Adrenal gland (tissue), 12 donors: ENCODE data around the gene IL31RA. TPM values are rescaled to one million over a fixed set of nuclear protein-coding genes. Genes with fewer than 3 reads are reported as not detected.

Experiments
- DNase-seq, 7 donors: peaks; one replicate each; pipeline ENCODE4 v3.0.0-alpha.2; 2019 to 2020
- H3K27ac ChIP-seq, 5 donors: fragments of 200-600 bp; sonication (generic) in 4 of 5; 1 replicate in 3 of 5; 2 replicates in 2 of 5; pipeline versions ENCODE4 v1.5.1 to v1.8.0; 2016 to 2020; ENCODE audit warnings: mild to moderate bottlenecking in 1 of 5
- H3K27me3 ChIP-seq: fragments of 200-600 bp; 2 replicates; pipeline ENCODE4 v1.8.0; 2021
- H3K36me3 ChIP-seq, 2 donors: fragments of 200-600 bp; replicated peaks in 1 of 2; 1 replicate in 1 of 2; 2 replicates in 1 of 2; pipeline versions ENCODE4 v1.5.1 to v1.8.0; 2018 to 2022
- H3K4me1 ChIP-seq, 2 donors: fragments of 200-600 bp; replicated peaks in 1 of 2; 1 replicate in 1 of 2; 2 replicates in 1 of 2; pipeline versions ENCODE4 v1.5.1 to v1.8.0; 2018 to 2021
- H3K4me3 ChIP-seq, 4 donors: fragments of 200-600 bp; sonication (generic) in 3 of 4; one replicate each; pipeline ENCODE4 v1.5.1; 2016 to 2018
- H3K9me3 ChIP-seq, 3 donors: fragments of 200-600 bp; sonication (generic) in 1 of 3; replicated peaks in 1 of 3; 1 replicate in 2 of 3; 2 replicates in 1 of 3; pipeline versions ENCODE4 v1.5.1 to v1.8.0; 2016 to 2021
- CTCF ChIP-seq, 6 experiments: fragments of 450-650 bp in 4 of 6; fragments of 200-600 bp in 2 of 6; sonication (generic) in 1 of 6; IDR thresholded peaks; 1 replicate in 5 of 6; 2 replicates in 1 of 6; pipeline versions ENCODE4 v1.5.1 to v1.8.0; 2016 to 2021; ENCODE audit warnings: antibody characterized with exemption in 6 of 6, mild to moderate bottlenecking in 2 of 6, moderate library complexity in 1 of 6
- POLR2A ChIP-seq, 2 donors: fragments of 450-650 bp; IDR thresholded peaks; one replicate each; pipeline ENCODE4 v1.6.1; 2017; ENCODE audit warnings: antibody characterized with exemption in 2 of 2, mild to moderate bottlenecking in 2 of 2, moderate library complexity in 1 of 2
- WGBS, 4 donors: extraction: QIAGEN DNeasy Blood & Tissue Kit in 2 of 4; methylation state at CpG; one replicate each; pipeline versions ENCODE4 v1.1.5 to v1.1.7; 2013 to 2017; 5-methylcytosine and 5-hydroxymethylcytosine counted together
- intact Hi-C, 2 donors: fragments of 100-400 bp; cut with DNase I; formaldehyde crosslinking; loops; one replicate each; pipeline versions ENCODE4 v1.14.1 to v1.15.0; 2022 to 2023
- polyA plus RNA-seq, 3 donors: library from polyadenylated mRNA; stranded (reverse); fragments of 200-250 nt in 2 of 3; fragments of 350-450 nt in 1 of 3; fragmentation: Illumina TruSeq in 1 of 3; extraction: RNeasy Lipid Tissue Mini Kit (QIAGEN cat#74804) in 1 of 3; gene quantifications; one replicate each; pipeline ENCODE4 v1.2.3, GENCODE V29; 2013 to 2014
- total RNA-seq, 9 donors: library from RNA; depleted of rRNA in 4 of 9; stranded (reverse); fragments of >200 nt in 4 of 9; fragments of 120-200 nt in 1 of 9; fragmentation: NEBNext Ultra II Directional in 1 of 9; extraction: Animal tissue kit (Norgen Biotek cat#: 25700) in 1 of 9; gene quantifications; one replicate each; pipeline versions ENCODE4 v1.1.0 to v1.2.4, GENCODE V29; 2013 to 2023
- donor health status: healthy with polysubstance abuse.
- donor health status: Bipolar disorder and iron deficiency.
- donor health status: DM: yes; HTN: yes; CAD: no.
- donor health status: DM: no; HTN: no; CAD: no.
- donor health status: DM: no; HTN: no; CAD: no.
- donor health status: DM: yes; HTN: yes; CAD: no.

IL31RA gene
- total and polyA plus RNA-seq, 12 donors: 0.05 to 0.61 TPM; not detected in 10

- TF ChIP-seq CTCF (IDR thresholded peaks at IDR 0.05) (no peak), POLR2A (IDR thresholded peaks at IDR 0.05) (no peak)
- DNase-seq: no peak
- no peaks in the 10 kb centered on the region for H3K27me3 ChIP-seq
- H3K4me3 ChIP-seq: no peak overlapping the region
- intact Hi-C loops: no loop called here
- no peaks in the 10 kb centered on the region for H3K36me3 ChIP-seq
- no peaks in the 10 kb centered on the region for H3K9me3 ChIP-seq
- WGBS, 4 donors: 84 to 93% (median 90%) methylated on average over 5 of the region's 5 CpGs
- no peaks in the 10 kb centered on the region for H3K4me1 ChIP-seq
- H3K27ac ChIP-seq: no peak overlapping the region
Measured at GRCh38 chr5:55888205-55888604, 37.0 kb downstream of the IL31RA start.

GRCh38 chr5:55892479-55892878 lies 41.3 kb downstream of the IL31RA start:
- Histone ChIP-seq H3K36me3 (no peaks in the 10 kb centered on the region), H3K4me1 (no peaks in the 10 kb centered on the region), H3K9me3 (no peaks in the 10 kb centered on the region), H3K4me3 (no peak overlapping the region), H3K27me3 (no peaks in the 10 kb centered on the region), H3K27ac (no peak overlapping the region)
- 35 to 43% (median 38%) methylated on average over 2 of the region's 2 CpGs for WGBS, 4 donors
- no peak for DNase-seq
- no peak for TF ChIP-seq POLR2A (IDR thresholded peaks at IDR 0.05)
- TF ChIP-seq CTCF (IDR thresholded peaks at IDR 0.05): no peak
- intact Hi-C loops: no loop called here

GRCh38 chr5:55894135-55894534 lies 43.0 kb downstream of the IL31RA start:
- TF ChIP-seq CTCF (IDR thresholded peaks at IDR 0.05): no peak
- no peak for TF ChIP-seq POLR2A (IDR thresholded peaks at IDR 0.05)
- no peaks in the 10 kb centered on the region for H3K27me3 ChIP-seq
- H3K9me3 ChIP-seq: no peaks in the 10 kb centered on the region
- H3K27ac ChIP-seq: no peak overlapping the region
- no peak overlapping the region for H3K4me3 ChIP-seq
- intact Hi-C loops: no loop called here
- H3K4me1 ChIP-seq: no peaks in the 10 kb centered on the region
- no peaks in the 10 kb centered on the region for H3K36me3 ChIP-seq
- 59 to 82% (median 64%) methylated on average over 3 of the region's 3 CpGs for WGBS, 4 donors
- DNase-seq: no peak

- 87 to 94% (median 90%) methylated on average over 3 of the region's 3 CpGs for WGBS, 4 donors
- no peaks in the 10 kb centered on the region for H3K27me3 ChIP-seq
- H3K4me1 ChIP-seq: no peaks in the 10 kb centered on the region
- H3K27ac ChIP-seq: no peak overlapping the region
- DNase-seq: no peak
- no peak for TF ChIP-seq POLR2A (IDR thresholded peaks at IDR 0.05)
- TF ChIP-seq CTCF (IDR thresholded peaks at IDR 0.05): no peak
- H3K9me3 ChIP-seq: no peaks in the 10 kb centered on the region
- intact Hi-C loops: no loop called here
- H3K36me3 ChIP-seq: no peaks in the 10 kb centered on the region
- no peak overlapping the region for H3K4me3 ChIP-seq
Measured at GRCh38 chr5:55895346-55895745, 44.2 kb downstream of the IL31RA start.
